Duodenal mucosa (tissue), 2 donors: ENCODE measurements around the gene DPH7.
"Not testable (repeated sequence)": the region's sequence is repeated elsewhere in the genome, so short reads cannot be mapped to it uniquely, and the experiment has no call there.

Source experiments
- H3K27ac ChIP-seq: one replicate; pipeline ENCODE4 v1.7.0; 2013; ENCODE audit warnings: low read depth, low read length
- H3K27me3 ChIP-seq, 2 donors: one replicate each; pipeline ENCODE4 v1.7.0; 2013; ENCODE audit warnings: low read length in 2 of 2, control low read depth in 1 of 2; ENCODE audit not compliant: insufficient read depth in 2 of 2, control insufficient read depth in 1 of 2
- H3K36me3 ChIP-seq, 2 donors: one replicate each; pipeline ENCODE4 v1.7.0; 2013; ENCODE audit warnings: low read length in 2 of 2, control low read depth in 1 of 2; ENCODE audit not compliant: insufficient read depth in 2 of 2, control insufficient read depth in 1 of 2
- H3K4me1 ChIP-seq, 2 donors: one replicate each; pipeline ENCODE4 v1.7.0; 2013; ENCODE audit warnings: low read length in 2 of 2, control low read depth in 1 of 2; ENCODE audit not compliant: insufficient read depth in 2 of 2, control insufficient read depth in 1 of 2
- H3K4me3 ChIP-seq, 2 donors: one replicate each; pipeline ENCODE4 v1.7.0; 2013; ENCODE audit warnings: low read length in 2 of 2, low read depth in 1 of 2
- H3K9ac ChIP-seq, 2 donors: one replicate each; pipeline ENCODE4 v1.7.0; 2013; ENCODE audit warnings: low read length in 2 of 2, low read depth in 1 of 2
- H3K9me3 ChIP-seq, 2 donors: one replicate each; pipeline ENCODE4 v1.7.0; 2013; ENCODE audit warnings: low read length in 2 of 2, control low read depth in 1 of 2; ENCODE audit not compliant: control insufficient read depth in 1 of 2

The DPH7 gene

GRCh38 chr9:137606005-137606621 is 27.4 kb upstream of the DPH7 start:
- Histone ChIP-seq H3K27me3 (peaks cover 0 to 5% of the 10 kb centered on the region in 2 donors), H3K9ac (peak overlapping the region; percentile 79 to 88), H3K4me3 (peak overlapping the region; percentile 79 to 89), H3K36me3 (no peaks in the 10 kb centered on the region), H3K9me3 (no peaks in the 10 kb centered on the region), H3K4me1 (peaks cover 15 to 18% of the 10 kb centered on the region in 2 donors), H3K27ac (peak overlapping the region; percentile 83)

GRCh38 chr9:137605121-137606004 is 26.6 kb upstream of the DPH7 start, which contains the start of gene ARRDC1:
ARRDC1 (plus strand) TSS chr9:137605686; CDS start chr9:137605718, 32 bp downstream.
- Histone ChIP-seq H3K4me1 (peaks cover 14 to 15% of the 10 kb centered on the region in 2 donors), H3K27ac (peak within 1 kb of the TSS; percentile 83), H3K4me3 (peak within 1 kb of the TSS; percentile 79 to 89), H3K9me3 (no peaks in the 10 kb centered on the region), H3K27me3 (peaks cover 0 to 5% of the 10 kb centered on the region in 2 donors), H3K36me3 (no peaks in the 10 kb centered on the region), H3K9ac (peak within 1 kb of the TSS; percentile 79 to 88)

- Histone ChIP-seq H3K9ac (no peak overlapping the region), H3K27ac (no peak overlapping the region), H3K4me1 (peaks cover 14 to 15% of the 10 kb centered on the region in 2 donors), H3K36me3 (no peaks in the 10 kb centered on the region), H3K4me3 (no peak overlapping the region), H3K27me3 (peaks cover 0 to 5% of the 10 kb centered on the region in 2 donors), H3K9me3 (no peaks in the 10 kb centered on the region)
Observed at GRCh38 chr9:137604345-137605086, 25.8 kb upstream of the DPH7 start.

- peaks cover 14 to 15% of the 10 kb centered on the region in 2 donors for H3K4me1 ChIP-seq
- H3K4me3 ChIP-seq = no peak overlapping the region
- peaks cover 0 to 5% of the 10 kb centered on the region in 2 donors for H3K27me3 ChIP-seq
- no peak overlapping the region for H3K27ac ChIP-seq
- no peak overlapping the region for H3K9ac ChIP-seq
- H3K36me3 ChIP-seq = no peaks in the 10 kb centered on the region
- H3K9me3 ChIP-seq = no peaks in the 10 kb centered on the region
Observed at GRCh38 chr9:137603879-137604278, 25.2 kb upstream of the DPH7 start.

- H3K27me3 ChIP-seq = peaks cover 0 to 5% of the 10 kb centered on the region in 2 donors
- no peak overlapping the region for H3K27ac ChIP-seq
- H3K9ac ChIP-seq = no peak overlapping the region
Observed at GRCh38 chr9:137602661-137603060, 23.9 kb upstream of the DPH7 start.

GRCh38 chr9:137598943-137599342 is 20.2 kb upstream of the DPH7 start:
- H3K9me3 ChIP-seq = no peaks in the 10 kb centered on the region
- H3K27ac ChIP-seq = no peak overlapping the region
- no peak overlapping the region for H3K4me3 ChIP-seq
- no peaks in the 10 kb centered on the region for H3K4me1 ChIP-seq
- H3K27me3 ChIP-seq = peaks cover 0 to 2% of the 10 kb centered on the region in 2 donors
- H3K9ac ChIP-seq = no peak overlapping the region
- no peaks in the 10 kb centered on the region for H3K36me3 ChIP-seq

More at GRCh38 chr9:137602661-137603060, 23.9 kb upstream of the DPH7 start:
- H3K4me3 ChIP-seq = no peak overlapping the region
- H3K36me3 ChIP-seq = no peaks in the 10 kb centered on the region
- no peaks in the 10 kb centered on the region for H3K9me3 ChIP-seq
- H3K4me1 ChIP-seq = peaks cover 14% of the 10 kb centered on the region in 2 donors

GRCh38 chr9:137596577-137596976 is 17.9 kb upstream of the DPH7 start:
- not testable (repeated sequence) for H3K4me1 ChIP-seq, H3K27me3 ChIP-seq, H3K4me3 ChIP-seq

GRCh38 chr9:137593176-137593575 is 14.5 kb upstream of the DPH7 start:
- Histone ChIP-seq H3K9me3 (no peaks in the 10 kb centered on the region), H3K9ac (no peak overlapping the region), H3K4me3 (no peak overlapping the region), H3K36me3 (peaks cover 3 to 4% of the 10 kb centered on the region in 2 donors), H3K4me1 (peaks cover 12 to 19% of the 10 kb centered on the region in 2 donors), H3K27me3 (no peaks in the 10 kb centered on the region), H3K27ac (no peak overlapping the region)

More at GRCh38 chr9:137596577-137596976, 17.9 kb upstream of the DPH7 start:
- H3K9ac ChIP-seq, H3K36me3 ChIP-seq, H3K9me3 ChIP-seq, H3K27ac ChIP-seq: not testable (repeated sequence)

GRCh38 chr9:137592767-137593166 is 14.0 kb upstream of the DPH7 start:
- H3K27ac ChIP-seq = no peak overlapping the region
- no peaks in the 10 kb centered on the region for H3K27me3 ChIP-seq
- H3K36me3 ChIP-seq = peaks cover 7 to 8% of the 10 kb centered on the region in 2 donors
- H3K9me3 ChIP-seq = no peaks in the 10 kb centered on the region
- no peak overlapping the region for H3K4me3 ChIP-seq
- no peak overlapping the region for H3K9ac ChIP-seq
- peaks cover 12 to 19% of the 10 kb centered on the region in 2 donors for H3K4me1 ChIP-seq
